Heart left ventricle (tissue), 16 donors: ENCODE data around the gene MYL7. TPM values are rescaled to one million over a fixed set of nuclear protein-coding genes. Genes with fewer than 3 reads are reported as not detected.

Experiments used
- ATAC-seq, 4 donors: fragments of 200-7000 bp; cut with Tn5 transposase; one replicate each; pipeline ENCODE4 v1.9.1; 2020 to 2022; ENCODE audit warnings: moderate library complexity in 4 of 4, mild to moderate bottlenecking in 3 of 4, moderate number of reproducible peaks in 1 of 4
- DNase-seq, 5 donors: peaks; one replicate each; pipeline ENCODE4 v3.0.0-alpha.2; 2020
- H3K27ac ChIP-seq, 12 donors: fragments of 200-600 bp; sonication (generic) in 4 of 12; one replicate each; pipeline versions ENCODE4 v1.5.0 to v1.8.0; 2016 to 2022; ENCODE audit warnings: mild to moderate bottlenecking in 2 of 12
- H3K27me3 ChIP-seq, 9 donors: fragments of 200-600 bp; sonication (generic) in 2 of 9; one replicate each; pipeline versions ENCODE4 v1.5.1 to v1.8.0; 2016 to 2022; ENCODE audit warnings: mild to moderate bottlenecking in 3 of 9
- H3K36me3 ChIP-seq, 9 donors: fragments of 200-600 bp; sonication (generic) in 2 of 9; one replicate each; pipeline versions ENCODE4 v1.5.0 to v1.8.0; 2018 to 2022; ENCODE audit warnings: mild to moderate bottlenecking in 2 of 9
- H3K4me1 ChIP-seq, 12 donors: fragments of 200-600 bp; sonication (generic) in 4 of 12; one replicate each; pipeline versions ENCODE4 v1.5.0 to v1.8.0; 2016 to 2022; ENCODE audit warnings: mild to moderate bottlenecking in 3 of 12
- H3K4me3 ChIP-seq, 12 donors: fragments of 200-600 bp; sonication (generic) in 4 of 12; one replicate each; pipeline versions ENCODE4 v1.5.0 to v1.8.0; 2017 to 2022; ENCODE audit warnings: mild to moderate bottlenecking in 9 of 12, moderate library complexity in 4 of 12
- H3K9me3 ChIP-seq, 12 donors: fragments of 200-600 bp; sonication (generic) in 4 of 12; one replicate each; pipeline versions ENCODE4 v1.5.0 to v1.8.0; 2016 to 2022; ENCODE audit warnings: mild to moderate bottlenecking in 1 of 12
- POLR2A ChIP-seq, 2 donors: fragments of 450-650 bp; IDR thresholded peaks; one replicate each; pipeline ENCODE4 v1.6.1; 2017; ENCODE audit warnings: antibody characterized with exemption in 2 of 2, mild to moderate bottlenecking in 2 of 2, moderate library complexity in 2 of 2
- WGBS, 4 donors: extraction: QIAGEN DNeasy Blood & Tissue Kit in 2 of 4; methylation state at CpG; one replicate each; pipeline versions ENCODE4 v1.1.5 to v1.1.7; 2013 to 2018; 5-methylcytosine and 5-hydroxymethylcytosine counted together
- intact Hi-C, 10 donors: fragments of 100-400 bp; cut with DNase I; formaldehyde crosslinking; loops; one replicate each; pipeline versions ENCODE4 v1.11.1 to v1.14.2; 2022
- long read RNA-seq, 3 donors: library from polyadenylated mRNA; unstranded; transcript quantifications; one replicate each; pipeline ENCODE4 v2.0.0, GENCODE V29; 2020 to 2021
- polyA plus RNA-seq, 2 donors: library from polyadenylated mRNA; stranded (reverse); fragments of 200-250 nt; gene quantifications; one replicate each; pipeline ENCODE4 v1.2.3, GENCODE V29; 2013
- total RNA-seq, 9 donors: library from RNA; depleted of rRNA in 2 of 9; stranded (reverse); fragments of >200 nt in 2 of 9; fragmentation: NEBNext Ultra II Directional in 3 of 9; extraction: Animal tissue kit (Norgen Biotek cat#: 25700) in 3 of 9; gene quantifications; one replicate each; pipeline versions ENCODE4 v1.1.0 to v1.2.4, GENCODE V29; 2016 to 2023
- TF ChIP-seq, protein P1 (sequence below), 12 donors: fragments of 200-600 bp; sonication (generic) in 4 of 12; IDR thresholded peaks; one replicate each; pipeline versions ENCODE4 v1.5.0 to v1.8.0; 2018 to 2022; ENCODE audit warnings: antibody characterized with exemption in 12 of 12, mild to moderate bottlenecking in 5 of 12
- donor health status: ischemic (EF 13 %, LVEDD 7.1; RV severe dilation, severe dysfunction).
- donor health status: healthy with polysubstance abuse.
- donor health status: DM: no; HTN: yes; CAD: no.
- donor health status: DM: no; HTN: no; CAD: no.
- donor health status: ischemic (EF 25% LVEDD 6.9; RV normal size, moderate dysfunction).
- donor health status: ischemic (EF 25% LVEDD 5.7; RV mildly dilated, moderate dysfunction).
- donor health status: healthy.
- donor health status: DM: yes; HTN: yes; CAD: no.
- donor health status: ischemic (EF 35%, LVEDD 5.7; RV mildly dilated, moderate dysfunction).
- donor health status: nonischemic (EF 11% LVEDD 7.7; RV severe dilation, severe dysfunction).
- donor health status: DM: yes; HTN: yes; CAD: no.
- donor health status: PGD.
- donor health status: ischemic (EF 29% LVEDD 5.4; RV normal size, mild dysfunction).
- donor health status: nonischemic (EF 23%, LVEDD 6.1; RV moderate dilation, normal function).

Gene MYL7, protein sequence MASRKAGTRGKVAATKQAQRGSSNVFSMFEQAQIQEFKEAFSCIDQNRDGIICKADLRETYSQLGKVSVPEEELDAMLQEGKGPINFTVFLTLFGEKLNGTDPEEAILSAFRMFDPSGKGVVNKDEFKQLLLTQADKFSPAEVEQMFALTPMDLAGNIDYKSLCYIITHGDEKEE
- total RNA-seq = 1,000 to 10,000 TPM in 8 of 9 donors, 100 to 1,000 TPM in 1; 975 to 4,037 (median 2,357) TPM
- polyA plus RNA-seq = 1,000 to 10,000 TPM; 1,236 to 2,597 TPM
- long read RNA-seq, donor 1, transcript MYL7-201 (7 exons, 612 nt) = major isoform, 116 of 232 reads
- long read RNA-seq, donor 1, transcript MYL7-209 (6 exons, 791 nt) = minor isoform, 14 of 232 reads
- long read RNA-seq, donor 1, partial matches to known transcripts = 33 of 232 reads
- long read RNA-seq, donor 1, other reads (novel, unspliced or antisense) = 67 of 232 reads
- long read RNA-seq, donor 2, transcript MYL7-209 (6 exons, 791 nt) = minor isoform, 27 of 314 reads
- long read RNA-seq, donor 2, transcript MYL7-201 (7 exons, 612 nt) = major isoform, 165 of 314 reads
- long read RNA-seq, donor 2, partial matches to known transcripts = 33 of 314 reads
- long read RNA-seq, donor 2, other reads (novel, unspliced or antisense) = 86 of 314 reads
- long read RNA-seq, donor 3, transcript MYL7-207 (6 exons, 646 nt) = minor isoform, 5 of 282 reads
- long read RNA-seq, donor 3, transcript MYL7-209 (6 exons, 791 nt) = minor isoform, 16 of 282 reads
- long read RNA-seq, donor 3, transcript MYL7-201 (7 exons, 612 nt) = major isoform, 145 of 282 reads
- long read RNA-seq, donor 3, partial matches to known transcripts = 33 of 282 reads
- long read RNA-seq, donor 3, other reads (novel, unspliced or antisense) = 81 of 282 reads

DNA sequence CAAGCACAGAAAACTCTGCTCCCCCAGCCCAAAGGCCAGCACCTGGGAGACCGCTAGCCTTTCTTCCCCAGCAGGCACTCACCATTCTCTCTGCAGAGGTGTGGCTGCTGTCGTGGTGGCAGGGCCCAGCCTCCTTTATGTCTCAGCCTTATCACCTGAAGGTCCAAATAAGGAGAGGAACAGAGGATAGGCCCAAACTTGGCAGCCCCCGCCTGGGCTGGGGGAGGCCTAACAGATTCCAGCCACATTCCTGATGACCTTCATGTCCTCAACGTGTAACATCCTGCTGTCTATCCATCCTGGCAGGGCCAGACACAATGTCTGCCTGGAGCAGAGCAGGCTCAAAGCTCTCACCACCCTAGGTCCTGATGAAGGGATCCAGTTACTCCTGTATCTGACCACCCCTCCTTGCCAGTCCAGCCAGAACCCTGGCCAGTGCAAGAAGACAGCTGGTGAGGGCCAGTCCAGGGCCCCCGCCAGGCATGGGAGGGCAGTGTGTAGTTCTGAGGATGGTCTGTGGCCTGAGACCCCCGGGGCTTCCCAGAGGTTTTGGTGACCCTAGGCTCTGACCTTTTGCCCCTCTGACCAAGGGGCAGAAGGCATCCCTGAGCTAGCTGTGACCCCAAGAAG, at the start of gene MYL7:
TSS of gene MYL7 (minus strand) at position 112 of the 630 bp plus-strand sequence. CDS start at position 85, 27 bp downstream.
- TF ChIP-seq, protein P1, sequence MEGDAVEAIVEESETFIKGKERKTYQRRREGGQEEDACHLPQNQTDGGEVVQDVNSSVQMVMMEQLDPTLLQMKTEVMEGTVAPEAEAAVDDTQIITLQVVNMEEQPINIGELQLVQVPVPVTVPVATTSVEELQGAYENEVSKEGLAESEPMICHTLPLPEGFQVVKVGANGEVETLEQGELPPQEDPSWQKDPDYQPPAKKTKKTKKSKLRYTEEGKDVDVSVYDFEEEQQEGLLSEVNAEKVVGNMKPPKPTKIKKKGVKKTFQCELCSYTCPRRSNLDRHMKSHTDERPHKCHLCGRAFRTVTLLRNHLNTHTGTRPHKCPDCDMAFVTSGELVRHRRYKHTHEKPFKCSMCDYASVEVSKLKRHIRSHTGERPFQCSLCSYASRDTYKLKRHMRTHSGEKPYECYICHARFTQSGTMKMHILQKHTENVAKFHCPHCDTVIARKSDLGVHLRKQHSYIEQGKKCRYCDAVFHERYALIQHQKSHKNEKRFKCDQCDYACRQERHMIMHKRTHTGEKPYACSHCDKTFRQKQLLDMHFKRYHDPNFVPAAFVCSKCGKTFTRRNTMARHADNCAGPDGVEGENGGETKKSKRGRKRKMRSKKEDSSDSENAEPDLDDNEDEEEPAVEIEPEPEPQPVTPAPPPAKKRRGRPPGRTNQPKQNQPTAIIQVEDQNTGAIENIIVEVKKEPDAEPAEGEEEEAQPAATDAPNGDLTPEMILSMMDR (IDR thresholded peaks at IDR 0.05) = no peak
- TF ChIP-seq POLR2A (IDR thresholded peaks at IDR 0.05) = no peak
- peaks cover 0 to 17% (median 8%) of the 10 kb centered on the region in 12 donors for H3K4me1 ChIP-seq
- ATAC-seq (peak in 1 of 4 donors; percentile 63), DNase-seq (peak in 2 of 5 donors; percentile 21 to 53)
- H3K27me3 ChIP-seq = peaks cover 0 to 15% (median 0%) of the 10 kb centered on the region in 9 donors
- intact Hi-C loops = loop anchor here in 1 of 10 donors (5.0 kb wide), 1 partner anchor 51 kb away; no protein-coding TSS in a partner anchor
- no peaks in the 10 kb centered on the region for H3K36me3 ChIP-seq
- peak within 1 kb of the TSS in 8 of 12 donors; percentile 6 to 76 (median 32) for H3K27ac ChIP-seq
- no peaks in the 10 kb centered on the region for H3K9me3 ChIP-seq
- 43 to 63% (median 51%) methylated on average over 4 to 6 of the region's 6 CpGs for WGBS, 4 donors
- H3K4me3 ChIP-seq = peak within 1 kb of the TSS in 8 of 12 donors; percentile 13 to 46 (median 34)

DNA sequence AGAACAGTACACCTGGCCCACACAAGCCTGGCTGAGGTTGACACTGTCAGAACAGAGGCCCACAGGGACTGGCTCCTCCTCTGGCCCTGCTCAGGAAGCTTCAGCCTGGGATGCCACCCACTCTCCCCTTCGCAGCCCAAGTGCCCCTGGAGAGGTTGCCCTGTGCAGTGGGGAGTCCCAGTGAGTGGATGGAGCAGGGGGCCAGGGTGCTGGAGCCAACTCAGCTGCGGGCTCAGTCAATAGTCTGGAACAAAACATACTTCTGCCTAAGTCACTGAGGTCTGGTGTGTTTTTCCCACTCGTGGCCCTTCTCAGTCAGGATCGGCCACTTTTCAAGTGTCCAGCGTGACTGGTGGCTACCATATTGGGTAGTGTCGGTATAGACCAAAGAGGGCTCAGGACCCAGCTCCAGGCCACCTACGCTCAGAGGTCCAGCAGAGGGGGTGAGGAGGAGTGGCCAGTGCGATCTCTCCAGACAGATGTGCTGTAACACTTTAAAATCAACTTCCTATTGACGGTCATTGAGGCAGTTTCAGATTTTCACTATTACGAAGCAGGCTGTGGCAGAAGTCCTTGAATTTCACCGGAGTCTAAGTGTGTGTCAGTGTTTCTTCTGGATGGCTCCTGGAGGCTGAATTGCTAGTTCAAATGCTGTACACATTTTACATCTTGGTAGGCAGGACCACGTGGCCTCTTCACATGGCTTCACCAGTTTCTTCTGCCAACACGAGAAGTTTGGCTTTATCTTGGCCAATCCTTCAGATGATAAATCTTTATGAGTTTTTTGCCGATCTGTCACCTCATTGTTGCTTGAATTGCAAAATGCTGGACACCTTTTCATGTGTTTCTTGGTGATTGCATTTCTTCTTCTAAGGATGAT, 49.1 kb upstream of the MYL7 start:
- no peaks in the 10 kb centered on the region for H3K36me3 ChIP-seq
- ATAC-seq (no peak), DNase-seq (no peak)
- no peak overlapping the region for H3K4me3 ChIP-seq
- peaks cover 0 to 21% (median 0%) of the 10 kb centered on the region in 9 donors for H3K27me3 ChIP-seq
- intact Hi-C loops = loop anchor here in 7 of 10 donors (5.0 to 10.0 kb wide), 10 partner anchors 38 to 168 kb away; partner anchors contain the start of genes MYL7 (in 1 of the 7) and POLD2 (in 1 of the 7)
- H3K4me1 ChIP-seq = no peaks in the 10 kb centered on the region
- WGBS, 4 donors = 79 to 84% (median 81%) methylated on average over 13 to 14 of the region's 14 CpGs
- no peak overlapping the region for H3K27ac ChIP-seq
- no peaks in the 10 kb centered on the region for H3K9me3 ChIP-seq
- TF ChIP-seq POLR2A (IDR thresholded peaks at IDR 0.05) = no peak
- TF ChIP-seq, protein P1 (IDR thresholded peaks at IDR 0.05) = no peak

DNA sequence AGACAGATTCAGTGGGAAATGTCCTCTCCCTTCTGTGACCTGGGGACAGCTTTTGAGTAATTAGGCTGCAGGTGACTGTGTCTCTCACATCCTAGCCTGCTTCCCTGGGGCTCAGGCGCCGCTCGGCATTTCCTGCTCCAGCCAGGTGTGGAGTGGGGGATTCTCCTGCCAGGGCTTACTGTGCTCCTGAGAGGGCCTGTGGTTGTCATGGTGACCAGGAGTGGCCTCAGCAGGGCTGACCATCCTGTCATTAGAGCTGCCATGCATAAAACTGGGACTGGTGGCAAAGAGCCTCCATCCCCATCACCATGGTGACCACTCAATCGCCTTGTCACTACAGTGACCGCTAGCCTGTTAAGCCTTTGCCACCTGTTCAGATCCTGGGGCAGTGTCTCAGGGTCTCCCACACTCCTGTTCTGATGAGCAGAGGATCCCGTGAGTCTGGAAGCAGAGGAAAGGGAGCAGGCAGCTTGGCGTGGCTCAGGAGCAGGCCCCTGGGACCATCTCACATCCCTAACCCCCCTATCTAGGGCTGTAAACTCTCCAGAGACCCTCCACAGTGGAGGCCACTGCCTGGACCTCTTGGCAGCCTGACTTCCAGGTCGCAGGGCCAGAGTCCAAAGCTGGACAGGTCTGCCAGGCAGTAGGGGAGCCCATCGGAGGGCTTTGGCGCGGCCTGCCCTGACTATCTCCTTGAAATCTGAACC, 48.3 kb upstream of the MYL7 start, which contains the start of gene GCK:
TSS of gene GCK (minus strand) at position 154 of the 707 bp plus-strand sequence. CDS start 486 bp downstream, outside the sequence.
- Histone ChIP-seq H3K9me3 (no peaks in the 10 kb centered on the region), H3K27ac (no peak within 1 kb of the TSS), H3K27me3 (peaks cover 0 to 21% (median 0%) of the 10 kb centered on the region in 9 donors), H3K4me1 (no peaks in the 10 kb centered on the region), H3K36me3 (no peaks in the 10 kb centered on the region), H3K4me3 (no peak within 1 kb of the TSS)
- no peak for TF ChIP-seq POLR2A (IDR thresholded peaks at IDR 0.05)
- TF ChIP-seq, protein P1 (IDR thresholded peaks at IDR 0.05) = no peak
- intact Hi-C loops = no loop called here
- ATAC-seq = no peak
- no peak for DNase-seq
- WGBS, 4 donors = 75 to 88% (median 81%) methylated on average over 10 to 11 of the region's 11 CpGs
